ENCODE data around the gene AHSP.
"Not testable (repeated sequence)": the region's sequence is repeated elsewhere in the genome, so short reads cannot be mapped to it uniquely, and the experiment has no call there.

AHSP gene, protein sequence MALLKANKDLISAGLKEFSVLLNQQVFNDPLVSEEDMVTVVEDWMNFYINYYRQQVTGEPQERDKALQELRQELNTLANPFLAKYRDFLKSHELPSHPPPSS

DNA sequence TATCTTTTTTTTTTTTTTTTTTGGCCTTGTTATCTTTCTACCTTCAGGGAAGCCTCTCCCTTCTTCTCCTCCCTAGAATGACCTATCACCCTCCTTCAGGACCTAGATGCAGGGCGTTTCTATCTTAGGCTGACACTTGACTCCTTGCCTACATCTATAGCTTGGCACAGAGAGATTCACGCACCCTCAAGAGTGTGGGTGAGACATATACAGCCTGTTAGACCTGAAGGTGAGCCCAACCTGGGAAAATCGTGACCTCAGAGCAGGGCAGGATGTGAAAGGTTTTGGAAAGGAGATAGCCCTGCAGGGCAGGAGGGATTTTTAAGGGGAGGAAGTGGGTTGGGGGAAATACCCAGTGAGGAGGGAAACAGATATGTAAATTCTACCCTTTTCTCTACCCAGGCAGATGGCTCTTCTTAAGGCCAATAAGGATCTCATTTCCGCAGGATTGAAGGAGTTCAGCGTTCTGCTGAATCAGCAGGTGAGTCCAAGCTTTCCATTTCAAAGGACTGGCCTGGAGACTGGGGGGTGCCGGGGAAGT is at the start of gene AHSP:
Gene AHSP (plus strand): TSS at position 167 of the 541 bp plus-strand sequence. CDS start 240 bp downstream, at position 407.
- no peak for DNase-seq (ENCODE audit: low read depth)

DNA sequence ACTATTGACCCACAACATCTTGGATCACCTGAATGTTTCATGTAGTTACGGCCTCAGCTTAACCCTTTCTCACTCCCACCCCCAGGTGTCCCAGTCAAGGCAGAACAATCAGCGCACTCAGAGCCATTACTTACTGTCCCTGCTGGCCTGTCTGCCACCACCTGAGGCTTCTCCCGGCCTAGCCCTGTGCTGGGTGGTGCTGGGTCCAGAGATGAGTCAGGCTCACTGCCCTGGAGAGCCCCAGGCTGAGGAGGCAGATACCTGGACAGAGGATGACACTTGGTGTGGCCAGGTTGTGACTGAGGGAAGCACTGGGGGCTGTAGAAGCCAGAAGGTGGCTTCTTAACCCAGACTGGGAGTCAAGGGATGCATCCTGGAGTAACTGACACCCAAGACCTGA is 48.7 kb upstream of the AHSP start:
- DNase-seq (ENCODE audit: low read depth): no peak

DNA sequence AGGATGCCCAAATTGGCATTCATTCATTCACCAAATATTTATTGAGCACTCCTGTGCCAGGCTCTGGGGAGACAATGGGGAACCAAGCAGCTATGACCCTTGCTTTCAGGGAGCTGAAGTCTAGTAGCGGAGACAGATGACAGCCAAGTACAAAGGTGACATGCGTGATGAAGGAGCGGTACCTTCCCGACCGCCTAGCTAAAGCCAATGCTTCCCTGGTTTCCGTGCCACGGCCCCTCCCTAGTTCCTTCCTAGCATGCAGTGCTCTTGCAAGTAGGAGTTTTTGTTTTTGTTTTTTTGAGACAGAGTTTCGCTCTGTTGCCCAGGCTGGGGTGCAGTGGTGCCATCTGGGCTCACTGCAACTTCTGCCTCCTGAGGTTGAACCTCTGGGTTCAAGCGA is 47.9 kb upstream of the AHSP start:
- DNase-seq (ENCODE audit: low read depth): no peak

DNA sequence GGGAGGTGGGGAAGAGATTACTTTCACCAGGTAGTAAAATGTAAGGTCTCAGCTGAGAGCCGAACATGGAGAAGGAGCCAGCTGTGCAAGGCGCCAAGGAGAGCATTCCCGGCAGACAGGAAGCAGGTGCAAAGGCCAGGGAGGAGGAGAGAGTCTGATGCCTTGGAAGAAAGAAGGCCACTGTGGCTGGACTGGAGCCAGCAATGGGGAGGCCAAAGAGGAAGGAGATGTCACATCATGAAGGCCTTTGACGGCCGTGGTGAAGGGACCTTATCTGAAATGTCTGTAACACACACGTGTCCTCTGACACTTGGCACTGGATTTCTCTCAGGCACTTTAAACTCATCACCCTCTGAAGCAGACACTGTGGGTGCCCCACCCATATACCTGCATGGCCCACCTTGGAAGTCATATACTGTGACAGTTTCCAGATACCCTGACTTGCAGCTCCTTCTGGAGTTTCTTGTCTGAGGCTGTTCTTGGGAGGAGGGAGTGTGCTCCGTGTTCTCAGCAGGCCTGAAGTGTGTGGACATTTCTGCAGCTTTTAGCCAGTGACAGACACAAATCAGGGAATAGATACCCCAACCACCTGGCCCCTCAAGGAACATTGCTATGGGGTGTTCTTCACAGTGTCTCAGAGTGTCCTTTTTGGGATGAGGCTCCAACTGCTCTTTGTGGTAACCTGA is 46.7 kb upstream of the AHSP start:
- no peak for DNase-seq (ENCODE audit: low read depth)

DNA sequence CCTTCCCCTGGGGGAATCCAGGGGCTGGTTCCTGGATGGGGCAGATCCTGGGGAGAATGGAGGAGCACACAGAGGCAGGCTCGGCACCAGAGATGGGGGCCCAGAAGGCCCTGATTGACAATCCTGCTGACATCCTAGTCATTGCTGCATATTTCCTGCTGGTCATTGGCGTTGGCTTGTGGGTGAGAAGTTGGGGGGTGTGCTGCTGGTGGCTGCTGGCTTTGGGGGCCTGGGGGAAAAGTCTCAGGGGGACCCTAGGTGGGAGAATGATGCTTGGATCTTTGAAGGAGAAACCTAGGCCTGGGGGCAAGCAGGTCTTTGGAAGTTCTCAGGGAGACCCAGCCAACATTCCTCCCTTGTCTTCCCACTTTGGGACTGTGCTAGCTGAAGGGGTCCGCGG is 44.6 kb upstream of the AHSP start, which contains the start of gene SLC5A2:
Gene SLC5A2 (plus strand): TSS at position 43 of the 400 bp plus-strand sequence. CDS start 14 bp downstream, at position 57.
- no peak for DNase-seq (ENCODE audit: low read depth)

DNA sequence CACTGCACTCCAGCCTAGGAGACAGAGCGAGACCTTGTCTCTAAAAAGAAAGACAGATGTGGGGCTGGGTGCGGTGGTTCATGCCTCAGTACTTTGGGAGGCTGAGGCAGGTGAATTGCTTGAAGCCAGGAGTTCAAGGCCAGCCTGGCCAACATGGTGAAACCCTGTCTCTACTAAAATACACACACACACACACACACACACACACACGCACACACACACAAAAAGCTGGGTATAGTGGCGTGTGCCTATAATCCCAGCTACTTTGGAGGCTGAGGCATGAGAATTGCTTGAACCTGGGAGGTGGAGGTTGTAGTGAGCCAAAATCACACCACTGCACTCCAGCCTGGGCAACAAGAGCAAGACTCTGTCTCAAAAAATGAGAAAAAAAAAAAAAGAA is 43.7 kb upstream of the AHSP start:
- DNase-seq (ENCODE audit: low read depth): not testable (repeated sequence)

DNA sequence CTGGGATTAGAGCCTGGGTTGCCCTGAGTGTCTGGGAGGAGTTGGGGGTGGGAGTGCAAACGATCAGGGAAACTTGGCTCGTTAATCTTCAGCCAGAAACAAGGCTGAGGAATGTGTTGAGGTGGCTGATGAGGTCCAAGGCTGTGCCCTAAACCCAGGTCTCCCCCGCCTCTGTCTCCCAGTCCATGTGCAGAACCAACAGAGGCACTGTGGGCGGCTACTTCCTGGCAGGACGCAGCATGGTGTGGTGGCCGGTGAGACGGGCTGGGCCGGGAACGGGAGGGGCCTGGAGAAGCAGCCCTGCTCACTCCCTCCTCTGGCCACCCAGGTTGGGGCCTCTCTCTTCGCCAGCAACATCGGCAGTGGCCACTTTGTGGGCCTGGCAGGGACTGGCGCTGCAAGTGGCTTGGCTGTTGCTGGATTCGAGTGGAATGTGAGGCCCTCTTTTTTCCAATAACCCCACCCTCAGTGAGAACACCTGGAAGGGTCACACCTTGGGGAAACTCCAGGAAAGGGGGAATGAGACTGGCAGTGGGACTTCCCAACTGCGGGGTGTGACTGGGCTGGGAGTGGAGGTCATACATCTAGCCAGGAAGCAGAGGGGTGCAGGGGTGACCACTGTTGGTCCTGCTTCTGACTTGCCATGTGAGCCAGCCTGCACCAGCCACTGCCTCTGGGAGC is 43.1 kb upstream of the AHSP start:
- DNase-seq (ENCODE audit: low read depth): no peak

DNA sequence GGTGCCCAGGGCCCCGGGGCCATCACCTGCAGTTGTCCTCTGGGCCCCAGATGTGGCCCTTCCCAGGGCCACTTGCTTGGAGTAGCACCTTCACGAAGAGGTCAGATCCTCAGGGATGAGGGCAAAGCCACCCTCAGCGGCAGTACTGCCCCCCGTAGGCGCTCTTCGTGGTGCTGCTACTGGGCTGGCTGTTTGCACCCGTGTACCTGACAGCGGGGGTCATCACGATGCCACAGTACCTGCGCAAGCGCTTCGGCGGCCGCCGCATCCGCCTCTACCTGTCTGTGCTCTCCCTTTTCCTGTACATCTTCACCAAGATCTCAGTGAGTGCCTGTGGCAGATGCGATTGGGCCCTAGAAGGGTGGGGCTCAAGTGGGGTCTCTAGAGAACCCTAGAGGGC is 42.1 kb upstream of the AHSP start:
- no peak for DNase-seq (ENCODE audit: low read depth)

DNA sequence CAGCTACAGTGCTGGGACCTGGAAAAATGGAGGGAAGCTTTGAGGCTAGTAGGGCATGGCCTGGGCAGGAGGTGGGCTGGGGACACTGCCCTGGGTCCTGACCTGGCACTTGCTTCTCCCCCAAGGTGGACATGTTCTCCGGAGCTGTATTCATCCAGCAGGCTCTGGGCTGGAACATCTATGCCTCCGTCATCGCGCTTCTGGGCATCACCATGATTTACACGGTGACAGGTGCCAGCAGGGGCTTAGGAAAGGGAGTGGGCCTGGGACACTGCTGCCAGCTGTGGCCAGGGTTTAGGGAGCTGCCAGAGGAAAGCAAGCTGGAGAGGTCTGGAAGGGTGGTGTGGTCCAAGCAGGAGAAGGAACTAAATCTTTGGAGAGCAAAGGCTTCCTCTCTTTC is 41.7 kb upstream of the AHSP start:
- DNase-seq (ENCODE audit: low read depth): no peak

DNA sequence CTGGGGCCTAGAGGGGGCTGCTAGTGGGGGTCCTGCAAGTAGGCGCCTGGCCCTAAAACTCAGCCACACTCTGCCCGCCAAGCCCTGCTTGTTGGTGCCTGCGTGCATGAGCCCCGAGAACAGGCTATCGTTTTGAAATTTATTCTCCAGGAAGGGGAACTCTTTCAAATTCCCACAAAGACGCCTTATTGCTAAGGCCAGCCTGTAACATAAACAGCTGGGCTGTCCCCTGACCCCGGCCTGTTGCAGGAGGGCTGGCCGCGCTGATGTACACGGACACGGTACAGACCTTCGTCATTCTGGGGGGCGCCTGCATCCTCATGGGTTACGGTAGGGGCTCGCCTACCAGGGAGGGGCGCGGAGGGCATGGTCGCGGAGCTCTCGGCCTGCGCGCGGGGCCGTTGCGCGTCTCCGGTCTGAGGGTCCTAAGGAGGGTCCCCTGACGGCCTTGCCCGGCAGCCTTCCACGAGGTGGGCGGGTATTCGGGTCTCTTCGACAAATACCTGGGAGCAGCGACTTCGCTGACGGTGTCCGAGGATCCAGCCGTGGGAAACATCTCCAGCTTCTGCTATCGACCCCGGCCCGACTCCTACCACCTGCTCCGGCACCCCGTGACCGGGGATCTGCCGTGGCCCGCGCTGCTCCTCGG is 40.5 kb upstream of the AHSP start:
- DNase-seq (ENCODE audit: low read depth): no peak

DNA sequence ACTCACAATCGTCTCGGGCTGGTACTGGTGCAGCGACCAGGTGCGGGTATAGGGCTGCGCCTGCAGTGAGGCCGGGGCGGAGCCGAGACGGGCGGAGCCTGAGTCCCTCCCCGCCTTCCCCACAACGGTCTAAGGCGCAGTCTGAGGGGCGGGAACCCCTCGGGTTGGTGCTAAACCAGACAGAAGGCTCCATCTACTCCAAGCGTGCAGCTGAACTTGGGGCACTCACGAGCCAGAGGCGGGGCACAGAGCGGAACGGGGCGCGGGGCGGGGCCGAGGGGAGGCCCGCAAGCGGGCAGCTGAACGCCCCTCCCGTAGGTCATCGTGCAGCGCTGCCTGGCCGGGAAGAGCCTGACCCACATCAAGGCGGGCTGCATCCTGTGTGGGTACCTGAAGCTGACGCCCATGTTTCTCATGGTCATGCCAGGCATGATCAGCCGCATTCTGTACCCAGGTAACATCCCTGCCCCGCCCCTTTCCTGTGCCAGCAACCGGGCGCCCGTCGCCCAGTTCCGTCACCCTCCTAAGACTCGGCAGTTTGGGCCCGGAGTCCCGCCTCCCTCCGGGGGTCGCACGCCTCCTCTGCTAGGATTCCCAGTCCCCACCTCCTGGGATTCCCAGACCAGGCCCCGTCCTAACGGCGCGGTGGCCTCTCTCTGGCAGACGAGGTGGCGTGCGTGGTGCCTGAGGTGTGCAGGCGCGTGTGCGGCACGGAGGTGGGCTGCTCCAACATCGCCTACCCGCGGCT is 39.8 kb upstream of the AHSP start:
- peak; percentile 25 for DNase-seq (ENCODE audit: low read depth)

DNA sequence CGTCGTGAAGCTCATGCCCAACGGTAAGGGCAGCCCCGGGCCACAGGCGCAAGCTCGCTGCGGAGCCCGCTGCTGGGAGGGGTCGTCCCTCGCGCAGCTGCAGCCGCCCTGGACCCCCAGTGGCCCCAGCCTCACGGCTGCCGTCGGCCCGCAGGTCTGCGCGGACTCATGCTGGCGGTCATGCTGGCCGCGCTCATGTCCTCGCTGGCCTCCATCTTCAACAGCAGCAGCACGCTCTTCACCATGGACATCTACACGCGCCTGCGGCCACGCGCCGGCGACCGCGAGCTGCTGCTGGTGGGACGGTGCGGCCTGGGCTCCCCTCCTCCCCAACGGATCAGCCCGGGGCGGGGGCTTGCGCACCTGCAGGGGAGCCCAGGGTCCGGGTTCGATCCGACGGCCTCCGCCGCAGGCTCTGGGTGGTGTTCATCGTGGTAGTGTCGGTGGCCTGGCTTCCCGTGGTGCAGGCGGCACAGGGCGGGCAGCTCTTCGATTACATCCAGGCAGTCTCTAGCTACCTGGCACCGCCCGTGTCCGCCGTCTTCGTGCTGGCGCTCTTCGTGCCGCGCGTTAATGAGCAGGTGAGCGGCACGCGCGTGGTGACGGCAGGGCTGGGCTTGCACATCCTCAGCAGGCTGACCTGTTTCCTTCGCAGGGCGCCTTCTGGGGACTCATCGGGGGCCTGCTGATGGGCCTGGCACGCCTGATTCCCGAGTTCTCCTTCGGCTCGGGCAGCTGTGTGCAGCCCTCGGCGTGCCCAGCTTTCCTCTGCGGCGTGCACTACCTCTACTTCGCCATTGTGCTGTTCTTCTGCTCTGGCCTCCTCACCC is 39.0 kb upstream of the AHSP start:
- DNase-seq (ENCODE audit: low read depth): peak; percentile 27

DNA sequence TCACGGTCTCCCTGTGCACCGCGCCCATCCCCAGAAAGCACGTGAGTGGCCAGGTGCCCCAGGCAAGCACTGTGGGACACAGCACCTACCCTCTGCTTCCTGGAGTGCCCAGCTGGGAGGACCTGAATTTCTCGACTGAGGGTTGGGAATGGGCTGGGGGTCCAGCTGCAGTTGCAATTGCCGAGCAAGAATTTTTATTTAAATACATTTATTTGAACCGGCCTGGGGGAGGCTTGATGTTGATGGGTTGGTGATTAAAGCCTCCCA is 38.5 kb upstream of the AHSP start:
- no peak for DNase-seq (ENCODE audit: low read depth)

DNA sequence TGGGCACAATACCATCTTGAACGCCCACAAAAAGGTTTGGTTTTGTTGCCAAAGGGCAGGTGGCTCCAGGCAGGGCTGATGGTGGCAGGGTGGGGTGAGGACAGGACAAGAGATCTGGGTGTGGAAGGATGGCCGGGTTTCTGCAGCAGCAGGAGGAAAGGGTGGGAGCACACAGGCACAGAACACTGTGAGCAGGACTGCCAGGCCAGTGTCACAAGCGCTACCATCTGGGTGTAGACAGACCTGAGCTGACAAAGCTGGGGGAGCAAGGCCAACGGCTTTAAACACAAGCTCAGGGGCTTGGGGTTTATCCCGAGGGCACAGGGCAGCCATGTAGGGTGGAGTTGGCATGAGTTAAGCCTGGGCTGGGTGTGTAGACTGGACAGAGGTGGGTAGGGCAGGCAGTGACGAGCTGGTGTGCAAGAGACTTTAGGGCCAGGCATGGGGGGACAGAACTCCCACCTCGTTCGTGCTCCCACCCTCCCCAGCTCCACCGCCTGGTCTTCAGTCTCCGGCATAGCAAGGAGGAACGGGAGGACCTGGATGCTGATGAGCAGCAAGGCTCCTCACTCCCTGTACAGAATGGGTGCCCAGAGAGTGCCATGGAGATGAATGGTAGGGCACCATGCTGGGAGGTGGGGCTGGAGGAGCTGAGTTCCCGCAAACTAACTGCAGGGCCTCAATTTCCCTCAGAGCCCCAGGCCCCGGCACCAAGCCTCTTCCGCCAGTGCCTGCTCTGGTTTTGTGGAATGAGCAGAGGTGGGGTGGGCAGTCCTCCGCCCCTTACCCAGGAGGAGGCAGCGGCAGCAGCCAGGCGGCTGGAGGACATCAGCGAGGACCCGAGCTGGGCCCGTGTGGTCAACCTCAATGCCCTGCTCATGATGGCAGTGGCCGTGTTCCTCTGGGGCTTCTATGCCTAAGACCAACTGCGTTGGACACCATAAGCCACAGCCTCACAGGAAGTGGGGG is 37.8 kb upstream of the AHSP start:
- DNase-seq (ENCODE audit: low read depth): no peak

DNA sequence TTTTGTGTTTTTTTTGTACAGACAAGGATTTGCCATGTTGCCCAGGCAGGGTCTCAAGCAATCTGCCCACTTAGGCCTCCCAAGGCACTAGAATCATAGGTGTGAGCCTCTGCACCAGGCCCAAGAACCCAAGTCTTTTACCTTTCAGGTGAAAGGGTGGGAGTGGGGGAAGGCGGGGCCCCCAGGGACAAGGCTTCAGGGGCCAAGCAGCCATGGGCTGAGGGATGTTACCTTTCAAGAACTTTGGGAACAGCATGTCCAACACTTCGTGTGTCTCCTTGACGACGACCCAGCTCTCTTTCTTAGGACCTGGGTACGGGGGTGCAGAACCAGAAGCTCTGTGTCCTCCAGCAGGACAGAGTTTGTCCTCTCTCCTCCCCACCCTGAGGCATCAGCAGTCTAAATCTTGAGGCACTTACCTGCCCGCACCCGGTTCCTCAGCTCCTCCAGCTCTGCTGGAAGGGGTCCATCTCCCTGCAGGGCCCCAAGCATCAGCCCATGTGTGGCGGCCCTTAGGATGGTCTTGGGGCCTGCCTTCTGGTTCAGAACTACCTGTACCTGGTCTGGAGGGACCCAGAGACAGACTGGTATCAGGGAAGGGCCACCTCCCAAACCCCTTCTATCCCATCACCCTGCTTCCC is 35.8 kb upstream of the AHSP start:
- DNase-seq (ENCODE audit: low read depth): no peak

DNA sequence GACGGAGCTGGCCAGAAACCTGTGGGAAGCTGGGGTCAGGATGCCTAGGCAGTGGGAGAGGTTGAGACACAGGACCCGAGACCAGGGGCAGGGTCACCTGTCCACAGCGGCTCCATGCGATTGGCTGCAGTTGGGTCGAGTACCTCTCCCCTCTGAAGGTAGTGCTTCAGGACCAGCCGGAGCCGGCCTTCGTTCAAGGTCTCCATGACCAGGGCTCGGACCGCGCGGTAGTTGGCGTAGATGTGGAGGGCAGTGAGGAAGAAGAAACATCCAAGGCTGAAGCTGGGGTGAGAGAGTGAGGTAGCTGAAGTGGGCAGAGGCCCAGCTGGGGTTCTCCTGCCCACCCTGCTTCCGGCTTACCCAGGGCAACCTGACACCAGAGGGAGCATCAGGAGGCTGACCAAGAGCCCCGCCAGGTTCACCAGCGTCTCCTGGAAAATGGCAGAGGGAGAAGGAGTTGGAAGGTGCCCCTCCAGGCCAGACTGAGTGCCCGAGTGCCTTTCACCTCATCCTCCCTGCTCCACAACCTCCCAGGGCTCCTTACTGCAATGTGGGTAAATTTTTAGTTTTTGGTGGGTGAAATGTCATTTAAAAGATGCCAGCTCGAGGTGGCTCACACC is 34.1 kb upstream of the AHSP start:
- no peak for DNase-seq (ENCODE audit: low read depth)

DNA sequence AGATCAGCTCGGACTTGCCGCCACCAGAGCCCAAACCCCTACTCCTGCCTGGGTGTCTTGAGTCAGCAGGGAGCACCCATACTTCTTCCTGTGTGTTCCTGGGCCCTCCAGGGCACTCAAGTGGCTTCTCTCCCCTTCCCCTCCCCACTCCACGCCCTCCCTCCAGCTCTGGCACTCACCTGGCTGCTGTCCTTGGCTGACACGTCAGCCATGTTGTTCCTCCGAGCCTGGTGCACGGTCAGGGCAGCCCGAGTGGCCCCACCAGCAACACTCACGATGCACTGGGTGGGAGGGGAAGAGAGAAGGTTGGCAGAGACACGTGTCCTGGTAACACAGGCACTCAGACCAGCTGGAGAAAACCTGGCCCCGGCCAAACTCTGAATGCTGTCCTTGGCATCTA is 31.0 kb upstream of the AHSP start:
- no peak for DNase-seq (ENCODE audit: low read depth)

DNA sequence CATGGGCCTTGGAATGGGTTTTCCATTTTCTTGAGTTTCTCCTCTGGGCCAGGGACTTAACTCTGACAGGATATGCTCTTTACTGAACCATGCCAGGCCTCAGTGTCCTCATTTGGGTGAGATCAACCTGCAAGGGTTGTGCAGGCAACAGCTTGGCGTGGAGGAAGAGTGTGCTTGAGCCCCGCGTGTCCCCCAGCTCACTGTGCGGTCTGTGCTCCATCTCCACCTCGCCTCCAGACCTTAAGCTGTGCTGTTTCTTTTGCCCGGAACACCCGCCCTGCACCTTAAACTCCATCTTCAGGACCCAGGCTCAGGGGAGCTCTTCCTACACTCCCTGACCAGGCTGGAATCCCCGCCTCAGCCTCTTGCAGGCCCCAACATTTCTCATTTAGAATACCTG is 29.2 kb upstream of the AHSP start:
- DNase-seq (ENCODE audit: low read depth): no peak

DNA sequence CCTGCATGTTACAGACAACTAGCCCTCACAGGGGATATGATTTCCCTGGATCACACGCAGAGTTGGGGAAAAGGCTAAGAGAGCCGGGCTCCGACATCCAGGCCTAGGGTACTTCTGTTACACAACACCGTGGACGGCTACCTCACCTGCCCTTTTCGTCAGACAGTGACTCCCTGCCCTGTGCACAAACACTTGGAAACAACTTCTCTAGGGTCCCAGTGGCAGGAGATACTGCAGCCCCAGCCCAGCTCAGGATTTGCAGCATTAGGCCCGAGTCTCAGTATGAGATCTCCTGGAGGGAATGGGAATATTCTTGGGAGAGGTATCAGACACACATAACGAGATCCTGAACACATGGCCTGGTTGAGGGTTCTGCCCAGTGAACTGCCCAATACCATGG is 27.8 kb upstream of the AHSP start:
- DNase-seq (ENCODE audit: low read depth): no peak

All from iris pigment epithelial cell (primary cell).